Ectodermal cell (in vitro differentiated cells): ENCODE data around the gene LSG1. TPM values are rescaled to one million over a fixed set of nuclear protein-coding genes. Genes with fewer than 3 reads are reported as not detected.
A peak's percentile ranks its signal among the peaks of the same experiment; 100 is the strongest.

Experiments used
- H3K27ac ChIP-seq: 2 replicates; pipeline ENCODE4 v1.7.0; 2013; ENCODE audit warnings: mild to moderate bottlenecking, low read depth, low read length; ENCODE audit not compliant: insufficient read depth, poor library complexity, severe bottlenecking
- H3K27me3 ChIP-seq: 2 replicates; pipeline ENCODE4 v1.7.0; 2013; ENCODE audit warnings: mild to moderate bottlenecking, low read length; ENCODE audit not compliant: insufficient read depth, control insufficient read depth, poor library complexity, severe bottlenecking
- H3K36me3 ChIP-seq: one replicate; pipeline ENCODE4 v1.7.0; 2013; ENCODE audit warnings: low read length; ENCODE audit not compliant: control insufficient read depth, insufficient read depth
- H3K4me1 ChIP-seq: one replicate; pipeline ENCODE4 v1.7.0; 2013; ENCODE audit warnings: low read length; ENCODE audit not compliant: control insufficient read depth, insufficient read depth
- H3K4me3 ChIP-seq: 2 replicates; pipeline ENCODE4 v1.7.0; 2013; ENCODE audit warnings: low read depth, low read length, control low read depth; ENCODE audit not compliant: insufficient read depth
- H3K9me3 ChIP-seq: 2 replicates; pipeline ENCODE4 v1.7.0; 2013; ENCODE audit warnings: mild to moderate bottlenecking, low read length, moderate library complexity; ENCODE audit not compliant: control insufficient read depth
- WGBS, 2 experiments: methylation state at CpG; one replicate each; pipeline ENCODE4 v1.1.7; 2013; ENCODE audit warnings: missing lambda C conversion rate in 2 of 2; 5-methylcytosine and 5-hydroxymethylcytosine counted together
- polyA plus RNA-seq, 4 experiments: library from polyadenylated mRNA; stranded (reverse); fragments of 50-300 nt; gene quantifications; one replicate each; pipeline ENCODE4 v1.2.3, GENCODE V29; 2013

LSG1 gene
- 50.3 TPM for polyA plus RNA-seq (2013, experiment 1 of 4)
- 52.1 TPM for polyA plus RNA-seq (2013, experiment 2 of 4)
- polyA plus RNA-seq (2013, experiment 3 of 4), result 37.9 TPM
- 38.2 TPM for polyA plus RNA-seq (2013, experiment 4 of 4)

DNA sequence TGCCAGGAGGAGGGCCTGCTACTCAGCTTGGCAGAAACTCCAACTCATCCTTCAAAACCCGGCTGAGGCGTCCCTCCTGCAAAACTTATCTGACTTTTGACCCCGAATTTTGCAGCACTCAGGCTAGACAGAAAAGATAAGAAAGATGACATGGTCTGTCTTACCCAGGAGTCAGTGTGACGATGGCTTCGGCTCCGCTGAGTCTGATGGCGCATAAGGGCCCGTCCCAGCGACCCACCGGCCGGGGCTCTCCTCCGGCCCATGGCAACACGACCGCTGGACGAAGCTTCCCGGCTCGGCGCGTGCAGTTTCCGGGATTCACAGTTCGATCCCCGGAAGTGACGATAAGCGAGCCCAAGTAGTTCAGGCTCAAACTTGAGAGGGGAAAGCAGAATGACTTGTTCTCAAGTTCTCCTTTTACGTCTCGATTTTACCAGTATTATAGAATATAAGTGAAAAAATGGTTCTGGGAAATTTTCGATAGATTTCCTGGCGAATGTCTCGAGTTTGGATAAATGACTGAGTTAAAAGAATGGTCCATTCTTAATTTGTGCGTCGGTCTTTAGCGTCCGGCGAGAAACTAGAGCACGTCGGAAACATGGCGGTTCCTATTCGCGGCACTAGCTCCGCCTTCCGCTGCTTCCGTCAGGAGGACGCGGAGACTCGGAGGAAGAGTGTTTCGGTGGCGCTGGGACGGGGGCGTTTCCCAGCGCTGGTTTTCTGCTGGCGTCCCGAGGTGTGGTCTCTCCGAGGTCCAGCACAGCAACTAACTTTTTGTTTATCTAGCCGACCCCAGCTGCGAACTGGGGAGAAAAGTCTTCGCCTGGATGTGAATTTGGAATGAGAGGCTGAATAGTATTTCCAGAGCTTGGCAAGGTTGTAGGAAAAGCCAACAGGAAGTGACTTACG lies at the start of gene LSG1:
Gene LSG1, minus strand, starts transcription at position 292 of the 909 bp plus-strand sequence. Its CDS starts 29 bp downstream, at position 263.
- Histone ChIP-seq H3K4me1 (peaks cover 7% of the 10 kb centered on the region), H3K27me3 (peaks cover 24% of the 10 kb centered on the region), H3K4me3 (peak within 1 kb of the TSS; percentile 77), H3K9me3 (no peaks in the 10 kb centered on the region), H3K36me3 (peaks cover 12% of the 10 kb centered on the region), H3K27ac (peak within 1 kb of the TSS; percentile 22)
- WGBS, 2 experiments, result 0 to 1% methylated on average over 56 of the region's 57 CpGs

- H3K27me3 ChIP-seq, result no peaks in the 10 kb centered on the region
- no peaks in the 10 kb centered on the region for H3K36me3 ChIP-seq
- no peak overlapping the region for H3K4me3 ChIP-seq
- WGBS, 2 experiments, result 85 to 87% methylated on average over 6 of the region's 6 CpGs
- H3K9me3 ChIP-seq, result no peaks in the 10 kb centered on the region
- H3K27ac ChIP-seq, result no peak overlapping the region
- H3K4me1 ChIP-seq, result no peaks in the 10 kb centered on the region
Measured at GRCh38 chr3:194720048-194720447, 48.1 kb upstream of the LSG1 start.

GRCh38 chr3:194718079-194718478 lies 46.1 kb upstream of the LSG1 start:
- Histone ChIP-seq H3K36me3 (no peaks in the 10 kb centered on the region), H3K9me3 (no peaks in the 10 kb centered on the region), H3K27ac (no peak overlapping the region), H3K4me3 (no peak overlapping the region), H3K4me1 (no peaks in the 10 kb centered on the region), H3K27me3 (no peaks in the 10 kb centered on the region)
- WGBS, 2 experiments, result 74 to 89% methylated on average over 2 of the region's 2 CpGs

GRCh38 chr3:194715022-194715800 lies 43.2 kb upstream of the LSG1 start:
- Histone ChIP-seq H3K9me3 (no peaks in the 10 kb centered on the region), H3K4me1 (no peaks in the 10 kb centered on the region), H3K27me3 (no peaks in the 10 kb centered on the region), H3K36me3 (no peaks in the 10 kb centered on the region), H3K27ac (no peak overlapping the region), H3K4me3 (no peak overlapping the region)
- WGBS, 2 experiments, result 88 to 91% methylated on average over 8 of the region's 8 CpGs

GRCh38 chr3:194714564-194714963 lies 42.6 kb upstream of the LSG1 start:
- H3K9me3 ChIP-seq, result no peaks in the 10 kb centered on the region
- WGBS, 2 experiments, result 92 to 93% methylated on average over 6 of the region's 6 CpGs
- no peaks in the 10 kb centered on the region for H3K36me3 ChIP-seq

DNA sequence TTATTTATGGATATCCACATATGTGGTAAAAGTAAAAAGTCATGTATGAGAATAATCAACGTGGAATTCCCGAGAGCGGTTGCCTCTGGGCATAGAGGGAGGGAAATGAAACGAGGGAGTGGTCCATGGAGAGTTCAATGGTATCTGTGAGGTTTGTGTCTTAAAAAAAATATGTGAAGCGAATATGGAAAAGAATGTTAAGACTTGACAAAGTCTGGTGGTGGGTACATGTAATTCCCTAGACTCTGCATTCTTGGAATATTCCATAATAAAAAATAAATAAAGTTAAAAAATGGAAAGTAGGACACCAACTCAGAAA lies 42.1 kb upstream of the LSG1 start:
- H3K27me3 ChIP-seq, result no peaks in the 10 kb centered on the region
- H3K9me3 ChIP-seq, result no peaks in the 10 kb centered on the region
- 94 to 96% methylated on average over 5 of the region's 5 CpGs for WGBS, 2 experiments

More at GRCh38 chr3:194714564-194714963, 42.6 kb upstream of the LSG1 start:
- H3K27me3 ChIP-seq, result no peaks in the 10 kb centered on the region
- H3K4me1 ChIP-seq, result no peaks in the 10 kb centered on the region
- no peak overlapping the region for H3K27ac ChIP-seq
- H3K4me3 ChIP-seq, result no peak overlapping the region

GRCh38 chr3:194713299-194714136 lies 41.5 kb upstream of the LSG1 start:
- no peaks in the 10 kb centered on the region for H3K27me3 ChIP-seq
- no peaks in the 10 kb centered on the region for H3K4me1 ChIP-seq
- H3K36me3 ChIP-seq, result no peaks in the 10 kb centered on the region
- H3K4me3 ChIP-seq, result no peak overlapping the region
- H3K27ac ChIP-seq, result no peak overlapping the region
- WGBS, 2 experiments, result 85 to 94% methylated on average over 8 of the region's 9 CpGs
- H3K9me3 ChIP-seq, result no peaks in the 10 kb centered on the region

More for the DNA sequence above, 42.1 kb upstream of the LSG1 start:
- H3K4me1 ChIP-seq, result no peaks in the 10 kb centered on the region
- no peak overlapping the region for H3K4me3 ChIP-seq
- H3K36me3 ChIP-seq, result no peaks in the 10 kb centered on the region
- no peak overlapping the region for H3K27ac ChIP-seq

GRCh38 chr3:194711913-194712312 lies 39.9 kb upstream of the LSG1 start:
- Histone ChIP-seq H3K4me3 (no peak overlapping the region), H3K27ac (no peak overlapping the region), H3K27me3 (no peaks in the 10 kb centered on the region), H3K9me3 (no peaks in the 10 kb centered on the region), H3K36me3 (no peaks in the 10 kb centered on the region), H3K4me1 (no peaks in the 10 kb centered on the region)
- WGBS, 2 experiments, result 89 to 93% methylated on average over 6 of the region's 6 CpGs

DNA sequence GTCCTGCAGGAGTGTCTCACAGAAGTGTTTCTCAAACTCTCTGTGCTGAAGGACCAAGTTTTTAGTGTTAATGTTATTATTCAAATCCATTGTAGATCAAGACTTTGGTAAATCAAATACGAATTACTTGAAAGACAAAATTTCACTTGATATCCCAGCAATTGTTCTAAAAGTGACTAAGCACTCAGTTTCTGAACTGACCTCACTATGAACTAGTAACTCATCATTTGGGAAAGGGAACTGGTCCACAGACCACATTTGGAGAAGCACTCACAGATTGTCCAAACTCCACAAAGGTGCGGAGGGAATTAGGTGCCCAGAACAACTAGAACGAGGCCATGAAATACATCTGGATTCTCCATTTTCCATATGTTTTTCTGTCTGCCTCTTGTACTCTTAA lies 39.3 kb upstream of the LSG1 start:
- Histone ChIP-seq H3K36me3 (no peaks in the 10 kb centered on the region), H3K9me3 (no peaks in the 10 kb centered on the region), H3K4me3 (no peak overlapping the region), H3K27me3 (no peaks in the 10 kb centered on the region), H3K27ac (no peak overlapping the region), H3K4me1 (no peaks in the 10 kb centered on the region)
- WGBS, 2 experiments, result 92 to 96% methylated on average over 3 of the region's 3 CpGs
